ENCODE results near the gene ATXN7L3B.

ATXN7L3B gene

DNA sequence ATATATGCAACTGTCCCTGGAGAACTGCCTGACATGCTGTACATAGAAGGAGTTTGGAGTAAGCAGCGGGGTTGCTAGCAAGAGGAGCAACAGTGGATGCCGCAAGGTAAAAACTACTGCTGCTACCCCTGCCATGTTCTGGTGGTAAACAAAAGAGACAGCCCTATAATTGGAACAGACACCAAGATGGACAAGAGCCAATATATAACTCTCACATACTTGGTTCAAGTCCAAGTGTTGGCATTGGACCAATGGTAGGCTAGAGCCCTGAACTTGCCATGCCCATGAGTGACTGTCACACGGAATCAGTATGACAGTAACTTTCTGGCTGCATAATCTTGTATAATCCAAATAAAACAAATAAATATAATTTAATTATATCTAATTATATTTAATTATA, 13.7 kb downstream of the ATXN7L3B start:
- no peak for DNase-seq (ENCODE audit: low read depth in 2 of 2)

DNA sequence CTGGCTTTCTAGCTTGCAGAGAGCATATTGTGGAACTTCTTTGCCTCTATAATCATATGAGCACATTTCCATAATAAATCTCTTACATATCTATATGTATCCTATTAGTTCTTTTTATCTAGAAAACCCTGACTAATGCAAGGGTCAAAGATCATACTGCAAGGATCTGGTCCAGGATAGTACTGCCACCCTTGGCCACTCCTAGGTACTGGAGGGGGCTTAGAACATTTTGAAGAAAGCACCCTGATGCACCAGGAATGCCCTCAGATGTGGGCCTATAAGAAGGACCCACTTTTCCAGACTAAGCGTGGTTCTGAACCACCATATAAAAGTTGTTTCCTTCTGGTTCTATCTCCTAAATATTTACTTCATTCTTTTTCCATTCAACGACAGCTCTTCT, 14.6 kb downstream of the ATXN7L3B start:
- no peak for DNase-seq (ENCODE audit: low read depth in 2 of 2)

DNA sequence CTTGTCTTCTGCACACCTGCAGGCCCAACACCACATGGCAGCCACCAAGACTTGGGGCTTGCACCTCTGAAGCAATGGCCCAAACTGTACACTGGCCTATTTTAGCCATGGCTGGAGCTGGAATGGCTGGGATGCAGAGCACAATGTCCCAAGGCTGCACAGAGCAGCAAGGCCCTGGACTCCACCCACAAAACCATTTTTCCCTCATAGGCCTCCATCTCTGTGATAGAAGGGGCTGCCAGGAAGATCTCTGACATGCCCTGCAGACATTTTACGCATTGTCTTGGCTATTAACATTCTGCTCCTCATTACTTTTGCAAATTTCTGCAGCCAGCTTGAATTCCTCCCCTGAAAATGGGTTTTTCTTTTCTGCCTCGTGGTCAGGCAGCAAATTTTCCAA, 22.1 kb downstream of the ATXN7L3B start:
- DNase-seq (ENCODE audit: low read depth in 2 of 2), result no peak

DNA sequence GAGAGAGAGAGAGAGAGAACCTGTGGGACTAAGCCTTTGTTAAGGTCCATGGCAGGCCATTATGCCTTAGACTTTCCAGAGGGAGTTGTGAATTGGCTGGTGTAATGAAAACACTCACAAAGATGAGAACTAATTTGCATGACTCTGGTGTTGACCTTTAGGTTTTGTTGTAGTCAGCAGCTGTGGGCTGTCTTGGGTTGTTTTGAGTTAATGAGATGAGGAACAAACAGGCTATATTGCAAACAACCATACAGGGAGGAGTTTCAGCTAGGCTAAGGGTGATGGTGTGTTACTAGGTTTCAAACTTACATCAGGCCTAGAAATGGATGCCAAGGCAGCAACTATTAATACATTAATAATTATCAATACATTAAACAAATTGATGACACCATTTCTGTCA, 26.3 kb downstream of the ATXN7L3B start:
- no peak for DNase-seq (ENCODE audit: low read depth in 2 of 2)

DNA sequence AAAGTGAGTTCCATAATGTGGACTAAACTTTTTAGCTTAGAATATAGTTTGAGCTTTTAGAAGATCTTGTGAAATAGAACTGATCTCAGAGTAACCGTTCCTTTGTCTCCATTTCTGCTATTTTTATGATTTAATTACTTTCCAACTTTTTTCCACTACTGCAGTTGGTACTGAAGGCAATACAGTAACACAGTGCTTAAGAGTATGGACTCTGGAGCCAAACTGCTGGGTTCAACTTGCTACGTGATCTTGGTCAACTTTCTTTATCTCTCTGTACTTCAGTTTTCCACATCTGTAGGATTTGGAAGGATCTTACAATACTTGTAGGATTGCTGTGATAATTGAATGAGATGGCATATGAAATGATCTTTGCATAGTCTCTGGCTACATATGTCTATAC, 40.9 kb downstream of the ATXN7L3B start:
- no peak for DNase-seq (ENCODE audit: low read depth in 2 of 2)

DNA sequence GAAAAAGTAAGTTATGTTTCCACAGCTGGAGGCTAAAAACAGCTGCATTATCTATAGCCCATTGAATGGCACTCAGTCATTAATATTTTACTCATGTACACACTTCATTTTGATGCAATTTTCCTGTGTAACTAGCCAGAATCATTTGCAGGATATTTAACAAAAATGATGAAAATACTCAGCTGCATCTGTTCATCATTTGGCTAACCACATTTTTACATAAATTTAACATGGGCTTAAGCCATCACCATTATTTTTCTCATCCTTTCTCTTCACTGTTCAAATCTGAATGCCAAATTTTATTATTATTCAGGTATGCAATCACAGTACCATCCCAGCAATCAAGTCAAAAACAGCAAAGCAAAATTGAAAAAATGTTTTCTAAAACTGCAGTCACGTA, 41.8 kb downstream of the ATXN7L3B start:
- DNase-seq (ENCODE audit: low read depth in 2 of 2), result no peak

DNA sequence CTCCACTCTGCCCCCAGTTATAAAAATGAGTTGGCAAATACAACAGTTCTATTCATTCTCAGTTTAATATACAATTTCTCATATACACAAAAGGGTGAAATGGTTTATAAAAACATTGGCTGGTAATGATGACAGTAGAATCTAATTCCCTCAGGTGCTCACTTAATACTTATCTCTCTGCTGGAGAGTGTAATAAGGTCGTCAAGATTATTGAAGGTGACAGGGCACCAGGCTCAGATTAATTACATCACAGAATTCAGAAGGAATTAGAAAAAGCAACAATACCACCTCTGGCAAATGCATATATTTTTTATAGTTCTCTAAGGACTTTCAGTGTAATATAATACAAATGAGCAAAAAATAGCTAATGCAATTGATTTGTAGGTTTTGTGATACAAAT, 42.3 kb downstream of the ATXN7L3B start:
- DNase-seq (ENCODE audit: low read depth in 2 of 2), result no peak

DNA sequence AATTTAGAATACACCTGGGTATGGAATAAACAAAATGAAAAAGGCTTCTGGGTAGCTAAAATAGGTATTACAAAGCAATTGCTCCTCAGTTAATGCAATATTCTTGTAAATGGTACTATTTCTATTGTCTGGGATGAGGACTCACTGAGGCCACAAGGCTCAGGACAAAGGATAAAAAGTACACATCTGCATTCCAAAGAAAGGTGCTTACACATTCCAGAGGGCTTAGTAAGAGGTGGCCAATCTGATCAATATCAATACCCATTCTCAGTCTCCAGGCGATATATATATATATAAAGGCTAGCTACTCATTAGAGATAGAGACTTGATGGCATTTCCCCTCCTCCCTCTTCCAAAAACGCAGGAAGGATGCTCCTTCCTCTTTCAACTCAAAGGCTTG, 43.8 kb downstream of the ATXN7L3B start:
- DNase-seq (ENCODE audit: low read depth in 2 of 2), result no peak

DNA sequence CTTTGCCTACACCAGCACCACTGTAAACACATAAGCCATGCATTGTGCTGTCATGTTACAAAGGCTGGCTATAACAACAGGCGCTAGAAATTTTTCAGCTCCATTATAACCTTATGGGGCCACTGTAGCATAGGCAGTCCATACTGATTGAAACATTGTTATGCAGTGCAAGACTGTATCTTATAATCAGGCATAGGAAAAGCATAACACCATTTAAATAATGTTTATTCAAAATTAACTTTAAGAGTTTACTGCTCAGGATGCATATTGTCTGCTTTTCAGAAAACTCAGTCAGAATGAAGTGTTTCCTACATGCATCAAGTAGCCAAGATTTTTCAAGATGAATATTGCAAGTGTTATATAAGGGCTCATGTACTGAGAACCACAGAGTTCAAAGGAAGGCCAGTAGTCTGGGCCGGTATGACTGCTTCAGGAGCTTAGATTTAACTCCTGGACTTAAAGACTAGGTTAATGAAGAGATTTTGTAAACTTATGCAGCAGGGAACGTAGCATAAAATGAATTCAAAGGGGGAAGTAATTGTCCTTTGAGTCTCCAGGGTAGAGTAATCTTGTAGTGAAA, 46.9 kb downstream of the ATXN7L3B start:
- DNase-seq (ENCODE audit: low read depth in 2 of 2), result no peak

DNA sequence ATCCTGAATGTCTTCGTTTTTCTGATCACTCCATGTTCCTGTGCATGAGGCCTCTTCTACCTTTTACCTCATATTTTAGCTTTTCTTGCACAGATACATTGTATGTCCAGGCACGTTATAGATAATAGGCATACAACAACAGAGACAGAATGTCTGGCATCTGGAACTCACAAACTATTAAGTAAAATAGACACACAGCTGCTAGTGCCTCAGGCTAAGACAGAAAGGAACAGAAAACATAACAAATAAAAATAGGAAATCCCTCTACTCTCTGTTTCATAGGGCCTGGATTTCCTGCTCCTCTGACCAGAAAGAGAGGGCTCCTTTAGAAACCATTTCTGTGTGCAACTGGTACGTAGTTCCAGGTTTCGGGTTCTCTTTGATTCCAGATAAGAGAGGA, 48.6 kb downstream of the ATXN7L3B start:
- DNase-seq (ENCODE audit: low read depth in 2 of 2), result no peak
